HL-60 (cell line): ENCODE measurements around the gene SLC15A1.

Experiments
- DNase-seq, 2 experiments: peaks; one replicate each; pipeline ENCODE4 v3.0.0-alpha.2; 2010 to 2020; ENCODE audit warnings: low read depth in 1 of 2, low spot score in 1 of 2
- H3K27ac ChIP-seq: fragments of 250-450 bp; sonication (Bioruptor Pico); replicated peaks from 2 replicates; pipeline ENCODE4 v1.5.1; 2020; ENCODE audit warnings: mild to moderate bottlenecking, moderate library complexity
- H3K27me3 ChIP-seq: fragments of 250-450 bp; sonication (Bioruptor Pico); 2 replicates; pipeline ENCODE4 v1.5.1; 2021; ENCODE audit warnings: mild to moderate bottlenecking, moderate library complexity; ENCODE audit not compliant: insufficient read depth, poor library complexity, severe bottlenecking
- H3K4me3 ChIP-seq: replicated peaks from 2 replicates; pipeline ENCODE4 v1.5.1; 2011; ENCODE audit warnings: mild to moderate bottlenecking, control low read depth, low read length; ENCODE audit not compliant: insufficient read depth
- CTCF ChIP-seq: IDR thresholded peaks from one replicate; pipeline ENCODE4 v1.5.1; 2011; ENCODE audit warnings: low read length, control low read depth, inconsistent platforms; ENCODE audit not compliant: insufficient read depth
- GABPA ChIP-seq: IDR thresholded peaks from 2 replicates; pipeline ENCODE4 v1.6.1; 2012; ENCODE audit warnings: low read depth
- POLR2AphosphoS5 ChIP-seq: IDR thresholded peaks from 2 replicates; pipeline ENCODE4 v1.6.1; 2012; ENCODE audit warnings: low read depth
- REST ChIP-seq: IDR thresholded peaks from 2 replicates; pipeline ENCODE4 v1.6.1; 2012; ENCODE audit warnings: low read depth; ENCODE audit not compliant: insufficient replicate concordance
- SPI1 ChIP-seq: IDR thresholded peaks from 2 replicates; pipeline ENCODE4 v1.6.1; 2012; ENCODE audit warnings: low read depth, mild to moderate bottlenecking, borderline replicate concordance

SLC15A1 gene

DNA sequence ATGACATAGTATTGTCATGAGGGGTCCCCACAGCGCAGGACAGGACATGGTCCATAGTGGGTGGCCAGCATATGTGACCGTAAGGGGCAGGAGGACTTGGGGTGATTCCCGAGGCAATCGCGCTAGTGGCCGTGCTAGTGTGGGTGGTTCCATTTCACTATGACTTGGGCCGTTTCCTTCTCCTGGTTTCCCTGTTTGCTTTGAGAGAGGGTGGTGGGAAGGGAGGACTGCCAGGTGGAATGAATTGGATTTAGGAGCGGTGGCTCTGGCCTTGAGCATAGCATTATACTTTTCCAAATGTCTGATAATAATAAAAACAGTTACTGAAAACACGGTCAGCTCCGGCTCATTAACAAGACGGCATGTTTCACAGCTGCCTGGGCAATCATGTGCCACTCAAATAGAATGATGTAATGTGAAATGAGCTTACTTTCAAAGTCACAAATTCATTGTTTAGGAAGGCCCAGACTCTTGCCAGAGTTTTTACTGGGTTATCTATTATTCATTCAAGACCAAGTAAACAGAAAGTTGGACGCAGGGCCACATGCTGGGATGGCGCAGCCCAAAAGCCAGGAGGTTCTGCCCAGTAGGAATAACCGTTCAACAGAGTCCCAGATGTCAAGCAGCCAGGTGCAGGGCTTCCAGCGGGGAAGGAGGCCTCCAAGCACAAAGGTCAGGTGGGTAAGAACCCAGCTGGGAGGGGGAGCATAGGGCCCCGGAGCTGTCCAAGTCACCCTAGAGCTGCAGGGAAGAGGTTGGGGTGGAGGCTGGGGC, 19.6 kb upstream of the SLC15A1 start:
- no peaks in the 10 kb centered on the region for H3K27me3 ChIP-seq
- no peak for DNase-seq
- no peak overlapping the region for H3K4me3 ChIP-seq
- no peak overlapping the region for H3K27ac ChIP-seq
- TF ChIP-seq CTCF = no peak
- TF ChIP-seq POLR2AphosphoS5 = no peak
- TF ChIP-seq GABPA = no peak
- TF ChIP-seq REST = no peak
- TF ChIP-seq SPI1 = no peak

DNA sequence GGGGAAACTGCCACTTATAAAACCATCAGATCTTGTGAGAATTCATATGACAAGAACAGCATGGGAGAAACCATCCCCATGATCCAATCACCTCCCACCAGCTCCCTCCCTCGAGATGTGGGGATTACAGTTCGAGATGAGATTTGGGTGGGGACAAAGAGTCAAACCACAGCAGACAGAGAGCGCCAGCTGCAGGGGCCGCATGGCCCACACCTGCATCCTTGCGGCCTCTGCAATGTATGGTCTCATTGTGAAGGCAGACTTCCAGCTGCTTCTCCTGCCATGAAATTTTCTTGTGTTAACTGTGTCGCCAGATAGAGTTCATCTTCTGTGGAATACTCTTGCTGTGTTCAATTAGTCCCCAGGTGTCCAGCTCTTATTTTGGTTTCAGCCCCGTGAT, 17.3 kb upstream of the SLC15A1 start:
- no peak for DNase-seq
- peaks cover 6% of the 10 kb centered on the region for H3K27me3 ChIP-seq
- TF ChIP-seq SPI1 (no peak), REST (no peak)
- H3K27ac ChIP-seq = no peak overlapping the region
- H3K4me3 ChIP-seq = no peak overlapping the region

DNA sequence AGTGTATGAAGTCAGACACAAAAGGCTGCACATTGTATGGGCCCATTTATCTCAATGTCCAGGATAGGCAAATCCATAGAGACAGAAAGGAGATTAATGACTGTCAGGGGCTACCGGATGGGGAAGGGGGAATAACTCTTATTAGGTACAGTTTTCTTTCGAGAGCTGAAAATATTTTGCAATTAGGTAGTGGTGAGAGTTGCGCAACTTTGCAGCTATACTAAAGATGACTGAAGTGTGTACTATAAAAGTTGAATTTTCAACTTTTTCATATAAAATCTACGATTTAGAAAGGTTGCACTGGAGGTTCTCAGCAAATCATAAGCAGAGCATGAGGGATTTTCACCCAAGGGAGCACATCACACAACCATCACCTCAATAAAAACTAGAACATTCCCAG, 16.1 kb upstream of the SLC15A1 start:
- DNase-seq = peak; percentile 15 to 24
- peaks cover 6% of the 10 kb centered on the region for H3K27me3 ChIP-seq
- no peak overlapping the region for H3K4me3 ChIP-seq
- no peak overlapping the region for H3K27ac ChIP-seq
- TF ChIP-seq GABPA (no peak), SPI1 (no peak), REST (no peak)

GRCh38 chr13:98766697-98767096, 14.2 kb upstream of the SLC15A1 start:
- TF ChIP-seq REST (no peak), POLR2AphosphoS5 (no peak), CTCF (no peak), GABPA (no peak), SPI1 (no peak)
- no peak for DNase-seq
- no peak overlapping the region for H3K4me3 ChIP-seq
- peaks cover 6% of the 10 kb centered on the region for H3K27me3 ChIP-seq
- H3K27ac ChIP-seq = no peak overlapping the region
